HG03442 (cell line): ENCODE results near the gene EXOC6B.
"Not testable (repeated sequence)": the region's sequence is repeated elsewhere in the genome, so short reads cannot be mapped to it uniquely, and the experiment has no call there.

Experiments used
- ATAC-seq: cut with Tn5 transposase; IDR thresholded peaks from one replicate; pipeline ENCODE4 v1.9.1; 2021; ENCODE audit warnings: mild to moderate bottlenecking, moderate library complexity; ENCODE audit not compliant: unreplicated experiment

EXOC6B gene

DNA sequence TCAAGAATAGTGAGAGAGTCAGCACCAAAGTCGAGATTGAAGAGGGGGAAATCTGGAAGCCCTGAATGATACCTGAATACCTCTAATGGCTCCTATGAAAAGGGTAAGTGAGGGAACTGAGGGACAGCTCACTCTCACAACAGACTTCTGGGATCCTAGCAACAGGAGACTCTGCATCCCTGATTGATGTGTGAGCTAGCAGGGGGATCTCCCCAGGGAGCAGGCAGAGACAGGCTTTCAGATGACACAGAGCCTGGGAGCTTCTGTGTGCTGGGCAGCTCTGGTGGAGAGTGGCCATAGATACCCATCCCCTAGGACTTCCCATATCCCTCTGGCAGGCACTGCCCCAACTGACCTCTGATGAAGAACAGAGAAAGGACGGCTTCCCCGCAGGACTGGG is 206.2 kb downstream of the EXOC6B start:
- ATAC-seq, result no peak

- no peak for ATAC-seq
Measured at GRCh38 chr2:72613931-72614330, 211.9 kb downstream of the EXOC6B start.

- no peak for ATAC-seq
Measured at GRCh38 chr2:72612614-72613160, 213.1 kb downstream of the EXOC6B start.

- no peak for ATAC-seq
Measured at GRCh38 chr2:72607189-72607588, 218.6 kb downstream of the EXOC6B start.

- peak; percentile 47 for ATAC-seq
Measured at GRCh38 chr2:72605836-72606442, 219.9 kb downstream of the EXOC6B start.

- ATAC-seq, result no peak
Measured at GRCh38 chr2:72604468-72604867, 221.4 kb downstream of the EXOC6B start.

DNA sequence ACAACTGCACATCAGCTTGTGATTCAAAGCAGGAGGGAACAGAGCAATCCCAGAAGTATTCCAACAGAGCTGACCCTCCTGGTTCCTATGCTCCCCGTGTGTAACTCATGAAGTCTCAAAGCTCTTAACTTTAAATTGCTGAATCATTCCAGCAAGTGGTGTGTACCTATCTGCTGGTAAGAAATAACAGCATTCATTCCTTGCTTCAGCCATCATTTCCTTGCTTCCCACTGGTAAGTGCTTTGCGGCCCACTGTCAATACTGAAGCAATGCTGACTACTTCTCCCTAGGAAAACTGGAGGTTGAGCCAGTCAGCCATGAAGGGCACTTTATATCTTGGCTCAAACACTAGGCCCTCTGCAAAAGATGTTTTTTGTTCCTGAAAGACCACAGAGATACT is 222.4 kb downstream of the EXOC6B start:
- ATAC-seq, result no peak

GRCh38 chr2:72602711-72603110 is 223.1 kb downstream of the EXOC6B start:
- ATAC-seq, result no peak

DNA sequence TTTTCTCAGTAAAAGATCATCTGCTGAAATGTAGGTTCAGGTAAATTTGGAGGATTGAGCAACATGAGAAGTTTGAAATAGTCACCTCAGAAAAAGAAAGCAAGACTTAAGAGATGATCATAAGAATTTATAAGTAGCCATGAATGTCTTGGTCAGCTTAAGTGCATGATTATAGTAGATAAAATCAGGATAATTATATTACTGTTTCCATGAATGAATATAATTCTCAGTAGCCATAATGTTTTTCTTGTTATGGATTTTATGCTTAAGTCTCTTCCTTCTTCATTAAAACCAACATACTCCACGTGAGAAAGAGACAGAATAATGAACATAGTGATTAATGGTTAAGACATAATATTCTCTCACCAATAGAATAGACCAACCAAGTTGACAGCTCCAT is 223.7 kb downstream of the EXOC6B start:
- ATAC-seq, result no peak

- ATAC-seq, result not testable (repeated sequence)
Measured at GRCh38 chr2:72583836-72584235, 242.0 kb downstream of the EXOC6B start.

GRCh38 chr2:72583376-72583775 is 242.5 kb downstream of the EXOC6B start:
- no peak for ATAC-seq

GRCh38 chr2:72581560-72582181 is 244.2 kb downstream of the EXOC6B start:
- ATAC-seq, result no peak

GRCh38 chr2:72579591-72580180 is 246.1 kb downstream of the EXOC6B start:
- ATAC-seq, result no peak

DNA sequence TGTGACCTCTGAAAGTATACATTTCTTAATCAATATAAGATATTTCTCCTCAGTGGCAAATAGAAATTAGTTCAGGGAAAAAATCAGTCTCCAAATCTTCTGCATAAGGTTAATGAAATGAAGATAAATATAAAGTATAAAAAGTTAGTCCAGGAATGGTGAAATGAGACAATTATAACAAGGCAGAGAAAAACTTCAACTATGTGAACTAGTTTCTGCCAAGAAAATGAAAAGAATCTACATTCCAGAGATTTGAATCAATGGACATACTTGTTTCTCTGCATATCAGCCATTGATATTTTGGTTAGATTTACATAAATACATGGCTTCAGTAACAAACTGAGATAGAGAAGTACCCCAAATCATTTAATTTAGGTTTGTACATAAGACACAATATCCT is 249.0 kb downstream of the EXOC6B start:
- no peak for ATAC-seq

- ATAC-seq, result no peak
Measured at GRCh38 chr2:72576459-72576858, 249.4 kb downstream of the EXOC6B start.

DNA sequence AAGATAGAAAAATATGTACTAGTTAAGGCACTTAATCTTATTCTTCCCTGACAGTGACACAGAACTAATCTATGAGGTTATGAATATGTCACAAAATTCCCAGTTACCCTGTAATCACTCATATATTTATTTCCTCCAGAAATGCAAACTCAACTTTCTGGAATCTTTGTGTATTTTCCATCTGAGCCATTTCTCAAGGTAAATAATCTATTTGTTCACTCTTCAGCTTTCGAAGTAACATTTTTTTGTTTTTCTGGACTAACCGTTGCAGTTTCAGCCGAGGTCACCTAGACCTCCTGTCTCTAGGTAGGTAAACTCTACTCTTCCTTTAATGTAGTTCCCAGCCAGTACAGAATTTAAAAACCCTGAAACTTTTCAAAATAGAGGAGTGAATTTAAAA is 250.9 kb downstream of the EXOC6B start:
- no peak for ATAC-seq

- no peak for ATAC-seq
Measured at GRCh38 chr2:72573232-72573631, 252.6 kb downstream of the EXOC6B start.

DNA sequence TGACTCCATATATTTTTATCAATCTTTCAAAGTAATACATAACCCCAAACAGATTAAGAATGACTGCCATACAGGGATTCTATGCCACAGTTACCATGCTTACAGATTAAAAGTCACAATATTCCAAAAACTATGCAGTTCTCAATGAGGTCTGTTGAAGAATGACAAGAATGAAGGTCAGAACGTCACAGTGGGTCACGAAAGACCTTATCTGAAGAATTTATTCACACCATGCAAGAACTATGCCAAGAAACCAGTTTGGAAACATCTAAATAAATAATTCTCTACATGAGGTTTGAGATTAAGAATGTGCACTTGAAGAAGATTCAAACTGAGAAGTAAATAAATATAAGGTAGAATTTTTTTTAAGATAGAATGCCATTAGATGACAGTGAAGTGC is 253.3 kb downstream of the EXOC6B start:
- no peak for ATAC-seq

DNA sequence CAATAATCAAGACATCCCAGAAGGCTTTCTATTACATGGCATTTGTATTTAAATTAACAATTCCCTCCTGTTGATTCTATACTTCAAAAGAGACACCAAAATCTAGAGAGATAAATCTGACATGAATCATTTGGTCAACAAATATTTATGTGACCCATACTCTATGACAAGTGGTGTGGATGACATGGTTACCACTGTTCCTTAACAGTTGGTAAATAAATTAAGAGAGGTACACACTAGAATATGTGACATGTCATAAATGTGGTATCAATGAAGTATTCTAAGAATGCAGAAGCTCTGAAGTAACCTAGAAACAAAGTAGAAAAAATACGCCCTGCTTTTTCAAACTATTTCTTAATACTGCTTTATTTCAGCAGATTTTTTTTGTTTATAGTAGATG is 255.4 kb downstream of the EXOC6B start:
- no peak for ATAC-seq

- ATAC-seq, result no peak
Measured at GRCh38 chr2:72562451-72563153, 263.2 kb downstream of the EXOC6B start.

DNA sequence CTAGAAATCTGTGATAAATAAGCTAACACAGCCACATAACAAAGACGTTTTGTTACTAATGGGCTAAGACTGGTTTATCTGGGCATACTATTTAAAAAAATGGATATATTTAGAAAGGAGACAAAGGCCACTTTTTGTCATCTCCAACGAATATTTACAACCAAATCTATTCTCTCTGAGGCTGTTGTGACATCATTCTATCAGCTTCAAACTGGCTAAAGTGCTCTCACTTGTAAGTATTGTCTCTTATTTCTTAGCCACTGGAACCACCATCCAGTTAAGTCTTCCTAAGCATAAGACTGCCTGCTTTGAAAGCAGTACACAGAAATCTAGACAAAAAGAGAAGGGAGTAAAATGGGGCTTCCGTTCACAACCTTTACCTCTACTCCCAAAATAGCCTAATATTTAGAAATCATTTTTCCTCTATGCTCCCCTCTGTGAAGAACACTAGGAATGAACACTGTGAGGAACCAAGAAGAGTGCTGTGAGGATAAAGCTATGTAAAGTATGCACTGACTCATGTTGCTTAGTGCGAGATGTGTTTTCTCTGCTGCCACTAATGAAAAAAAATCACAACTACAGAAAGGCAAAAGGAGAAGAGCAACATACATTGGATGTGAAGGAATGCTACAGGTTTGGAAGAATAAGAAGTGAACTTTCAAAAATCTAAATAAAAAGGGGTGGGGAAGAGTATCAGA is 264.1 kb downstream of the EXOC6B start:
- ATAC-seq, result no peak
